B cell (primary cell): ENCODE results near the gene KRTAP4-6. TPM values are rescaled to one million over a fixed set of nuclear protein-coding genes. Genes with fewer than 3 reads are reported as not detected.

Experiments
- ATAC-seq: fragments of 200-7000 bp; cut with Tn5 transposase; one replicate; pipeline ENCODE4 v1.10.0; 2021; ENCODE audit warnings: low read depth, mild to moderate bottlenecking, moderate number of reproducible peaks, moderate library complexity
- CTCF ChIA-PET: fragments of 350-600 bp; sonication (Branson Sonifier 250); formaldehyde crosslinking; loops from one replicate; lab custom pipeline; 2021; ENCODE audit warnings: antibody characterized with exemption, inconsistent platforms; lab: Charles Lee
- POLR2A ChIA-PET: fragments of 350-600 bp; sonication (Branson Sonifier 250); formaldehyde crosslinking; loops from one replicate; lab custom pipeline; 2021; ENCODE audit warnings: antibody characterized with exemption; lab: Charles Lee
- DNase-seq: peaks from one replicate; pipeline ENCODE4 v3.0.0; 2013
- H2AFZ ChIP-seq: 2 replicates; pipeline ENCODE4 v1.6.1; 2012; ENCODE audit warnings: mild to moderate bottlenecking, low read depth, low read length; ENCODE audit not compliant: insufficient read depth, poor library complexity, severe bottlenecking
- H3K27ac ChIP-seq, 2 donors: 1 replicate in 1 of 2; 2 replicates in 1 of 2; pipeline ENCODE4 v1.5.1; 2012 to 2013; ENCODE audit warnings: low read length in 2 of 2, mild to moderate bottlenecking in 2 of 2, moderate library complexity in 1 of 2
- H3K27me3 ChIP-seq, 4 experiments: fragments of 200-600 bp in 1 of 4; sonication (generic) in 1 of 4; replicated peaks in 1 of 4; 1 replicate in 2 of 4; 2 replicates in 2 of 4; pipeline versions ENCODE4 v1.6.1 to v1.7.0; 2013 to 2016; ENCODE audit warnings: low read length in 3 of 4, mild to moderate bottlenecking in 2 of 4, mixed read lengths in 1 of 4, moderate library complexity in 1 of 4; ENCODE audit not compliant: insufficient read depth in 4 of 4, control insufficient read depth in 3 of 4; ENCODE audit errors: control extremely low read depth in 1 of 4
- H3K36me3 ChIP-seq, 2 experiments: replicated peaks in 1 of 2; 1 replicate in 1 of 2; 2 replicates in 1 of 2; pipeline versions ENCODE4 v1.6.1 to v1.7.1; 2013; ENCODE audit warnings: low read length in 1 of 2; ENCODE audit not compliant: insufficient read depth in 2 of 2, control insufficient read depth in 1 of 2; ENCODE audit errors: control extremely low read depth in 1 of 2, extremely low read depth in 1 of 2
- H3K4me1 ChIP-seq, 2 donors: fragments of 200-600 bp in 1 of 2; sonication (generic) in 1 of 2; 1 replicate in 1 of 2; 2 replicates in 1 of 2; pipeline versions ENCODE4 v1.5.1 to v1.6.1; 2013 to 2017; ENCODE audit warnings: low read length in 2 of 2; ENCODE audit not compliant: control insufficient read depth in 2 of 2, insufficient read depth in 2 of 2
- H3K4me2 ChIP-seq: replicated peaks from 2 replicates; pipeline ENCODE3; 2012; ENCODE audit warnings: mild to moderate bottlenecking, low read depth, low read length; ENCODE audit not compliant: poor library complexity, severe bottlenecking
- H3K4me3 ChIP-seq, 5 experiments: fragments of 200-600 bp in 1 of 5; sonication (generic) in 1 of 5; 1 replicate in 3 of 5; 2 replicates in 2 of 5; pipeline versions ENCODE4 v1.5.1 to v1.7.0; 2011 to 2016; ENCODE audit warnings: low read length in 4 of 5, mild to moderate bottlenecking in 4 of 5, low read depth in 2 of 5, control low read depth in 1 of 5, moderate library complexity in 1 of 5; ENCODE audit not compliant: insufficient read depth in 1 of 5; ENCODE audit errors: control extremely low read depth in 1 of 5, extremely low read depth in 1 of 5
- H3K79me2 ChIP-seq: fragments of 200-600 bp; sonication (generic); one replicate; pipeline ENCODE4 v1.6.0; 2016; ENCODE audit warnings: low read length; ENCODE audit not compliant: control insufficient read depth, insufficient read depth
- H3K9ac ChIP-seq: fragments of 200-600 bp; sonication (generic); 2 replicates; pipeline ENCODE4 v1.6.1; 2017; ENCODE audit warnings: mild to moderate bottlenecking, low read length, moderate library complexity
- H3K9me3 ChIP-seq, 3 donors: one replicate each; pipeline versions ENCODE4 v1.6.1 to v1.7.1; 2013; ENCODE audit warnings: low read length in 2 of 3; ENCODE audit not compliant: control insufficient read depth in 2 of 3, insufficient read depth in 1 of 3; ENCODE audit errors: control extremely low read depth in 1 of 3
- H4K20me1 ChIP-seq: 2 replicates; pipeline ENCODE4 v1.6.0; 2012; ENCODE audit warnings: mild to moderate bottlenecking, low read length; ENCODE audit not compliant: insufficient read depth, control insufficient read depth, poor library complexity, severe bottlenecking
- H3K27ac Mint-ChIP-seq: one replicate; pipeline ENCODE4 v1.8.0; 2021; ENCODE audit warnings: mixed read lengths
- H3K27me3 Mint-ChIP-seq: one replicate; pipeline ENCODE4 v1.8.0; 2021; ENCODE audit warnings: mixed read lengths
- H3K4me1 Mint-ChIP-seq: one replicate; pipeline ENCODE4 v1.8.0; 2021; ENCODE audit warnings: mixed read lengths
- H3K4me3 Mint-ChIP-seq: one replicate; pipeline ENCODE4 v1.8.0; 2021; ENCODE audit warnings: mixed read lengths
- H3K9me3 Mint-ChIP-seq: one replicate; pipeline ENCODE4 v1.8.0; 2022; ENCODE audit warnings: mixed read lengths; ENCODE audit not compliant: insufficient read depth
- CTCF ChIP-seq: fragments of 200-600 bp; IDR thresholded peaks from one replicate; pipeline ENCODE4 v1.8.0; 2022; ENCODE audit warnings: antibody characterized with exemption, mild to moderate bottlenecking
- EZH2 ChIP-seq: IDR thresholded peaks from 2 replicates; pipeline ENCODE4 v1.6.1; 2012; ENCODE audit warnings: borderline replicate concordance, low read depth, mild to moderate bottlenecking, moderate library complexity, low read length; ENCODE audit not compliant: insufficient read depth, poor library complexity, severe bottlenecking
- WGBS: methylation state at CpG from one replicate; pipeline ENCODE4 v1.1.5; 2013; ENCODE audit warnings: missing lambda C conversion rate; ENCODE audit not compliant: insufficient coverage; 5-methylcytosine and 5-hydroxymethylcytosine counted together
- intact Hi-C: fragments of 100-400 bp; cut with micrococcal nuclease; formaldehyde crosslinking; loops from one replicate; pipeline ENCODE4 v1.10.0; 2022
- polyA plus RNA-seq: library from polyadenylated mRNA; depleted of rRNA; stranded (reverse); fragments of >200 nt; gene quantifications from 2 replicates; pipeline ENCODE4 v1.2.3, GENCODE V29; 2012
- total RNA-seq, 2 donors: library from RNA; stranded (reverse); fragments of 120-200 nt in 1 of 2; gene quantifications; 1 replicate in 1 of 2; 2 replicates in 1 of 2; pipeline versions ENCODE4 v1.2.3 to v1.2.4, GENCODE V29; 2013 to 2022

Gene KRTAP4-6
- total and polyA plus RNA-seq, 2 donors (not counting 1 experiment from before 2014, with no cell fraction given) = not detected

GRCh38 chr17:41153856-41154255 is 13.5 kb upstream of the KRTAP4-6 start:
- ATAC-seq = no peak
- no peak overlapping the region for H2AFZ ChIP-seq
- TF ChIP-seq CTCF (no peak), EZH2 (no peak)
- H3K4me3 Mint-ChIP-seq = no peak overlapping the region
- H3K9me3 ChIP-seq = no peaks in the 10 kb centered on the region
- H3K36me3 ChIP-seq = no peaks in the 10 kb centered on the region
- no peak overlapping the region for H3K4me2 ChIP-seq
- no peak overlapping the region for H3K4me3 ChIP-seq
- H3K4me1 Mint-ChIP-seq = no peaks in the 10 kb centered on the region
- no peak for DNase-seq
- H3K27ac ChIP-seq = no peak overlapping the region
- no peaks in the 10 kb centered on the region for H3K4me1 ChIP-seq
- H3K79me2 ChIP-seq = no peaks in the 10 kb centered on the region
- intact Hi-C loops = no loop called here
- peaks cover 26% of the 10 kb centered on the region for H3K27me3 Mint-ChIP-seq
- H3K27ac Mint-ChIP-seq = no peak overlapping the region
- WGBS = no CpG with 5 or more reads among the region's 2 CpGs
- no peak overlapping the region for H3K9ac ChIP-seq
- peaks cover 0 to 8% (median 0%) of the 10 kb centered on the region in 4 experiments for H3K27me3 ChIP-seq
- ChIA-PET POLR2A (no interaction called here), CTCF (no interaction called here)
- H4K20me1 ChIP-seq = no peaks in the 10 kb centered on the region
- H3K9me3 Mint-ChIP-seq = no peaks in the 10 kb centered on the region

- Mint-ChIP-seq H3K27ac (no peak overlapping the region), H3K9me3 (no peaks in the 10 kb centered on the region), H3K4me1 (no peaks in the 10 kb centered on the region), H3K4me3 (no peak overlapping the region), H3K27me3 (peaks cover 11% of the 10 kb centered on the region)
- intact Hi-C loops = no loop called here
- Histone ChIP-seq H3K9me3 (no peaks in the 10 kb centered on the region), H2AFZ (no peak overlapping the region), H3K79me2 (no peaks in the 10 kb centered on the region), H3K36me3 (no peaks in the 10 kb centered on the region), H3K4me3 (no peak overlapping the region), H4K20me1 (no peaks in the 10 kb centered on the region), H3K4me1 (no peaks in the 10 kb centered on the region), H3K9ac (no peak overlapping the region), H3K27ac (no peak overlapping the region), H3K4me2 (no peak overlapping the region), H3K27me3 (no peaks in the 10 kb centered on the region)
- POLR2A ChIA-PET = no interaction called here
- no peak for ATAC-seq
- WGBS = no CpG with 5 or more reads among the region's 2 CpGs
- CTCF ChIA-PET = no interaction called here
- no peak for DNase-seq
- TF ChIP-seq EZH2 (no peak), CTCF (no peak)
Observed at GRCh38 chr17:41151525-41151924, 11.2 kb upstream of the KRTAP4-6 start.
